GM13977 (cell line): ENCODE data around the gene NPTX1.

Source experiments
- DNase-seq: peaks from one replicate; pipeline ENCODE4 v3.0.0; 2012; ENCODE audit warnings: low spot score
- in situ Hi-C: fragments of 300-500 bp; cut with MboI; formaldehyde crosslinking; loops from one replicate; pipeline ENCODE4 v1.12.0; 2022; ENCODE audit warnings: low sequenced_read_pairs, low pct_unique_long_range_greater_than_20kb, mixed read lengths, inconsistent platforms; ENCODE audit not compliant: unreplicated experiment
- TF ChIP-seq, protein P1 (sequence below): IDR thresholded peaks from 2 replicates; pipeline ENCODE4 v1.5.1; 2012; ENCODE audit warnings: mild to moderate bottlenecking, control low read depth; ENCODE audit not compliant: insufficient read depth; ENCODE audit errors: extremely low read depth, missing control alignments

The NPTX1 gene

DNA sequence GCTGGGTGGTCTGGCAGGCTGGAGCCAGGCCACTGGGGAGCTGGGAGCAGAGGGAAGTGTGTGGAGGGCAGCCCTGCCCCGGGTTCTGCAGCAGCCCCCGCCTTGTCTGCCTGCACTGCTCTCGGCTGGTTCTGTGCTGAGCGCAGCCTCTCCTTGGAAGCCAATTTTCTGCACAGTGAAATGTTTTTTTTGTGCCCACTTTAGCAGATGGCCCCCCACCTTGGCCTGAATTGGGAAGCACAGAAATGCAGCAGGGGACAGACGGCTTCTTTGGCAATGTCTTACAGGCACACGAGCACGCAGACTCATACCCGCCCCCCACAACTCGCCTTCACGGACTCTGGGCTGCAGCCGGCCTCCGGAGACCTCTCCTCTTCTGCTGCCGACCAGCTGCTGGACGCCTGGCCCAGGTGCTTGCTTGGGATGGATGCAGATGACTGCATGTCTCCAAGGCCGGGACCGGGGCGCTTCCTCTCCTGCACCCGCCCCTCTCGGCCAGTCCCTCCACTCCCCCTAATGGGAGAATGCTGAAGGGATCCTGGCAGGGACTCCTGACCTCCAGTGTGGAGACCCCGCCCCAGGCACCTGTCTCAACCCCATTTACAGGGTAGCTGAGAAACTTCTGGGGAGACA is 14.8 kb downstream of the NPTX1 start:
- no peak for DNase-seq
- in situ Hi-C loops = no loop called here
- TF ChIP-seq, protein P1, sequence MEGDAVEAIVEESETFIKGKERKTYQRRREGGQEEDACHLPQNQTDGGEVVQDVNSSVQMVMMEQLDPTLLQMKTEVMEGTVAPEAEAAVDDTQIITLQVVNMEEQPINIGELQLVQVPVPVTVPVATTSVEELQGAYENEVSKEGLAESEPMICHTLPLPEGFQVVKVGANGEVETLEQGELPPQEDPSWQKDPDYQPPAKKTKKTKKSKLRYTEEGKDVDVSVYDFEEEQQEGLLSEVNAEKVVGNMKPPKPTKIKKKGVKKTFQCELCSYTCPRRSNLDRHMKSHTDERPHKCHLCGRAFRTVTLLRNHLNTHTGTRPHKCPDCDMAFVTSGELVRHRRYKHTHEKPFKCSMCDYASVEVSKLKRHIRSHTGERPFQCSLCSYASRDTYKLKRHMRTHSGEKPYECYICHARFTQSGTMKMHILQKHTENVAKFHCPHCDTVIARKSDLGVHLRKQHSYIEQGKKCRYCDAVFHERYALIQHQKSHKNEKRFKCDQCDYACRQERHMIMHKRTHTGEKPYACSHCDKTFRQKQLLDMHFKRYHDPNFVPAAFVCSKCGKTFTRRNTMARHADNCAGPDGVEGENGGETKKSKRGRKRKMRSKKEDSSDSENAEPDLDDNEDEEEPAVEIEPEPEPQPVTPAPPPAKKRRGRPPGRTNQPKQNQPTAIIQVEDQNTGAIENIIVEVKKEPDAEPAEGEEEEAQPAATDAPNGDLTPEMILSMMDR = no peak

DNA sequence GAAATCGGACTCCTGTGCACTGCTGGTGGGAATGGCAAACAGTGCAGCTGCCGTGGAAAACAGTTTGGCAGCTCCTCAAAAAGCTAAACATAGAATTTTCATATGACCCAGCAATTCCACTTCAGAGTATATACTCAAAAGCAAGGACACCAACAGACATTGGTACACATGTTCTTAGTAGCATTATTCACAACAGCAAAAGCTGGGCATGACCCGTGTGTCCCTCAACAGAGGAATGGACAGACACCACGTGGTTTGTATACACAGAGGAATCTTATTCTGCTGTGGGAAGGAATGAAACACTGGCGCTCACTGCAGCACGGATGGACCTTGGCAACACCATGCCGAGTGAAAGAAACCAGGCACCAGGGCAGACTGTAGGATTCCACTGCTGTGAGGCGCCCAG is 16.0 kb downstream of the NPTX1 start:
- DNase-seq = no peak
- TF ChIP-seq, protein P1 = no peak
- in situ Hi-C loops = no loop called here

DNA sequence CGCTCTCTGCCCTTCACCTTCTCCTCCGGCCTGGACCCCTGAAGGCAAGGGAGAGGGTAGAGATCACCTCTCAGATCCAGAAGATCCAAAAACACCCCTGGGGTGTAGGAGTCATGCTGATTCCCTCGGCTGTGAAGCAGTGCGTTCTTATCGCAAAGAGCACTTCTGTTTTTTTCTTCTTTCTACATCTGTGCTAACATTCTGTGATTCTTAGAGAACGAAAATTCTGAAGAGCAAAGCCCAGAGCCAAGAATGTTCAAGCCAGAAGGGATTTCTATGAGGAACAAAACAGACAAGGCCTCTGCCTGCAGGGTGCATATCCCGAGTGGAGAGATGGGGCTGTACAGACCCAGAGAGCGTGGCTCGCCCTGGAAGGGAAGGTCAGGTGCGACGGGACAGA is 17.2 kb downstream of the NPTX1 start:
- in situ Hi-C loops = no loop called here
- TF ChIP-seq, protein P1 = no peak
- DNase-seq = no peak

DNA sequence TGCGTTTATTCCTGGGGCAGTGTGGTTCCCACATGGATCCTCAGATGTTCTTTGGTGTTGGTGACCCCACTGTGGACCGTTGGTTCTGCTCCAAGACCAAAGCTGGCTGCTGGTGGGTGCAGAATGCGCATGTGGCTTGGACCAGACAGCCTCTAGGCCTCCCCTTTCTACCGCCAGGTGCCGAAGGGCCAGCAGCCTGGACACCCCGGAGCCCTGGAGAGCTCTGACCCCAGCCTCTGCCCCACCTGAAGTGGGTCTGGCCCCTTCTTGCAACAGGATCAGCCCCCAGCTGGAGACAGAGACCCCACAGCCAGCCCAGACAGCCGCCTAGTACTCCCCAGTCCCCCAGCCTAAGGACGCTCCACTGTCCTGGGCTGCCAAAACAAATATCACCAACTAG is 18.4 kb downstream of the NPTX1 start:
- TF ChIP-seq, protein P1 = no peak
- DNase-seq = no peak
- in situ Hi-C loops = no loop called here

DNA sequence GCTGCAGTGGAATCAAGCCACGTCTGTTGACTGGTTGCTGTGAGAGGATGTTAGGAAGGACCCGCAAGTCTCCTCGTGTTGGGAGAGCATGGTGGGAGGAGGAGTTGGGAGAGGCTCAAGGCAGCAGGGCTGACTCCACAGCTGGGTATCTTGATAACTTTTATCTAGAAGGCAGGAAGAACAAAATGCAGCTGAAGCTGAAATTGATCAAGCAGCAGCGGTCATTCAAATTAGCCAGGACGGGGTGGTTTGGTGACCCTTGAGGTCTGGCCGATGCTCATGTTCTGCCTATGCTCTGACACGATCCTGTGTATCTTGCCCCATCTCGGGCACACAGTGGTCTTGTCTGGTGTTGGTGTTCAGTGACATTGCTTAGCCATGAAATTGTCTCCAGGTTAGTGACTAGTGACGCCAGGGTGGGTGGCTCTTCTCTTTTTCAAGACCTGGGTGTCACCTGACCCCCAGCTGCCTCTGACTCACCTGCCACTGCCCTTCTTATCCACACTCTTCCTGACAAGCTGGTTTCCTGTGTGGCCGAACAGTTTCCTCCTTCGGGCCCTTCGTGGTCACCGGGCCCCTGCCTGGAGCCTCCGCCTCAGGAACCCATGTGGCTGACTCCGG is 19.1 kb downstream of the NPTX1 start:
- DNase-seq = no peak
- in situ Hi-C loops = no loop called here
- TF ChIP-seq, protein P1 = no peak

DNA sequence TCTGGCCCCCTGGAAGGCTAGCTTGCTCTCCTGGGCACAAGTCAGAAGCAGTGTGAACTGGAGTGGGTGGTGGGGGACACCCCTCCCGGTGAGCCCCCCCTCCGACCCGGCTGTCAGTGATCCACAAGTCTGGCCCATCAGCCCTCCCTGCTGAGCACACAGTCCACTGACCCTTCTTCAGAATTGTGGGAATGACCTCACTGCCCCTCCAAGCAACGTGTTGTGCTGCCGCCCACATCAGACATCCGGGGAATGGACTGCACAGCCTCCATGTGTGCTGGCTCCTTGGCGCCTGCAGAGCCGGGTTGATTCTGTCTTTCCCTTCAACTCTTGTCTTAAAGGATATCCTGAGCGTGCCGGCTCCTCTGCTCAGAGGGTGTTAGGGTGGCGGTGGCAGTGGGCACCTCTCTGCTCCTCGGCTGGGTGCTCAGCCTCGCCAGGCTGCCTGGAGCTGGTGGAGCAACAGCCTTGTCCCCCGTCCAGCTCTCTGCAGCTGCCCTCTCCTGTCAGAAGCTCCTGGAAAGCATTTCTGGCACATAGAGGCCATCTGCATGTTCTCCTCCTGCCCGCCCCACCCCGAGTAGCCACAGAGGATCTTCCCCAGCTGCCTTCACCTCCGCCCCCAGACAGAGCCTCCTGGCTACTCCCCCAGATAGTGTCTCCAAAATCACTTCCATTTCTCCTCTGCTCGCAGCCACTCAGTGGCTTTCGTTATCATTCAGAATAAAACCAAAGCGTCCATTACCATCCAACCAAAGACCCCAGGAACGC is 19.8 kb downstream of the NPTX1 start:
- in situ Hi-C loops = no loop called here
- TF ChIP-seq, protein P1 = no peak
- no peak for DNase-seq
